Gastrocnemius medialis (tissue), 4 donors: ENCODE measurements around the gene HYAL1.

Experiments
- POLR2A ChIP-seq, 2 donors: fragments of 450-650 bp; IDR thresholded peaks; one replicate each; pipeline ENCODE4 v1.6.1; 2017; ENCODE audit warnings: antibody characterized with exemption in 2 of 2, mild to moderate bottlenecking in 2 of 2, moderate library complexity in 2 of 2
- TF ChIP-seq, protein P1 (sequence below), 5 experiments: fragments of 450-650 bp in 3 of 5; fragments of 200-600 bp in 2 of 5; sonication (generic) in 2 of 5; IDR thresholded peaks in 4 of 5; conservative IDR thresholded peaks in 1 of 5; 1 replicate in 4 of 5; 2 replicates in 1 of 5; pipeline ENCODE4 v1.5.1; 2016 to 2019; ENCODE audit warnings: antibody characterized with exemption in 5 of 5, mild to moderate bottlenecking in 3 of 5, moderate library complexity in 3 of 5

DNA sequence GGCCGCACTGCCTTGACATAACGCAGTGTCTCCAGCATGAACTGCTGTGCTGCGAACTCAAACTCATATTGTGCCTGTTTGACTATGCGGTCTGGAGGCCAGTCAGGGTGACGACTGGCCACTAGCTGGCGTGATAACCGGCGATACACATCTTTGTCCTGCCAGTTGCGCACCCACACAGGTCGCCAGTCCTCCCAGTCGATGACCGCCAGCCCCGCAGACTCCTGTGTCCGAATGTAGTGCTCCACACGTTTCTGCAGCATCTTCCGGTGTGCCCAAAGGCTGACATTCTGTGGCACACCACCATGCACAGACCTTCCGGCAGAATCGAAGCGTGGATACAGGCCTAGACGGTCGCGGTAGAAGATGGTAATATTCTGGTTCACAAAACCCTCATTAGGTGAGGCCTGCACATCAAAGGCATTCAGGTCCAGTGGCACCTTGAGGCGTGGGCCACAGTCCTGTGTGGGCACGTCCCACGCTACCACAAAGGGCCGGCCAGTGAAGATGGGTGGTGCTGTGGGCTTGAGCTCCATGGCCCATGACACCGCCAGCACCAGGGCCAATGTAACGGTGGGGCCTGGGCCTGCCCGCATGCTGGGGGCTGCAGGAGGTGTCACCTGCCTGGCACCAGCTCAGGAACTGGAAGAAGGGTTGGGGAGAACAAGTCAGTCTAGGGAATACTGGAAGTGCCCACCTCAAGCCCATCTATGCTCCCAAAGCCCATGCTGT, 16.7 kb upstream of the HYAL1 start:
- TF ChIP-seq, protein P1, sequence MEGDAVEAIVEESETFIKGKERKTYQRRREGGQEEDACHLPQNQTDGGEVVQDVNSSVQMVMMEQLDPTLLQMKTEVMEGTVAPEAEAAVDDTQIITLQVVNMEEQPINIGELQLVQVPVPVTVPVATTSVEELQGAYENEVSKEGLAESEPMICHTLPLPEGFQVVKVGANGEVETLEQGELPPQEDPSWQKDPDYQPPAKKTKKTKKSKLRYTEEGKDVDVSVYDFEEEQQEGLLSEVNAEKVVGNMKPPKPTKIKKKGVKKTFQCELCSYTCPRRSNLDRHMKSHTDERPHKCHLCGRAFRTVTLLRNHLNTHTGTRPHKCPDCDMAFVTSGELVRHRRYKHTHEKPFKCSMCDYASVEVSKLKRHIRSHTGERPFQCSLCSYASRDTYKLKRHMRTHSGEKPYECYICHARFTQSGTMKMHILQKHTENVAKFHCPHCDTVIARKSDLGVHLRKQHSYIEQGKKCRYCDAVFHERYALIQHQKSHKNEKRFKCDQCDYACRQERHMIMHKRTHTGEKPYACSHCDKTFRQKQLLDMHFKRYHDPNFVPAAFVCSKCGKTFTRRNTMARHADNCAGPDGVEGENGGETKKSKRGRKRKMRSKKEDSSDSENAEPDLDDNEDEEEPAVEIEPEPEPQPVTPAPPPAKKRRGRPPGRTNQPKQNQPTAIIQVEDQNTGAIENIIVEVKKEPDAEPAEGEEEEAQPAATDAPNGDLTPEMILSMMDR (IDR thresholded peaks at IDR 0.05 in 4 of 5, conservative IDR thresholded peaks at IDR 0.05 in 1 of 5): no peak
- TF ChIP-seq POLR2A (IDR thresholded peaks at IDR 0.05): no peak
